Cortex of kidney (tissue), 1 donor: Measurements from ENCODE around the gene MRPL17.
"Not testable (repeated sequence)": the region's sequence is repeated elsewhere in the genome, so short reads cannot be mapped to it uniquely, and the experiment has no call there.

Experiments used
- DNase-seq: peaks from one replicate; lab custom pipeline; 2025; lab: John Stamatoyannopoulos, UW

The MRPL17 gene

DNA sequence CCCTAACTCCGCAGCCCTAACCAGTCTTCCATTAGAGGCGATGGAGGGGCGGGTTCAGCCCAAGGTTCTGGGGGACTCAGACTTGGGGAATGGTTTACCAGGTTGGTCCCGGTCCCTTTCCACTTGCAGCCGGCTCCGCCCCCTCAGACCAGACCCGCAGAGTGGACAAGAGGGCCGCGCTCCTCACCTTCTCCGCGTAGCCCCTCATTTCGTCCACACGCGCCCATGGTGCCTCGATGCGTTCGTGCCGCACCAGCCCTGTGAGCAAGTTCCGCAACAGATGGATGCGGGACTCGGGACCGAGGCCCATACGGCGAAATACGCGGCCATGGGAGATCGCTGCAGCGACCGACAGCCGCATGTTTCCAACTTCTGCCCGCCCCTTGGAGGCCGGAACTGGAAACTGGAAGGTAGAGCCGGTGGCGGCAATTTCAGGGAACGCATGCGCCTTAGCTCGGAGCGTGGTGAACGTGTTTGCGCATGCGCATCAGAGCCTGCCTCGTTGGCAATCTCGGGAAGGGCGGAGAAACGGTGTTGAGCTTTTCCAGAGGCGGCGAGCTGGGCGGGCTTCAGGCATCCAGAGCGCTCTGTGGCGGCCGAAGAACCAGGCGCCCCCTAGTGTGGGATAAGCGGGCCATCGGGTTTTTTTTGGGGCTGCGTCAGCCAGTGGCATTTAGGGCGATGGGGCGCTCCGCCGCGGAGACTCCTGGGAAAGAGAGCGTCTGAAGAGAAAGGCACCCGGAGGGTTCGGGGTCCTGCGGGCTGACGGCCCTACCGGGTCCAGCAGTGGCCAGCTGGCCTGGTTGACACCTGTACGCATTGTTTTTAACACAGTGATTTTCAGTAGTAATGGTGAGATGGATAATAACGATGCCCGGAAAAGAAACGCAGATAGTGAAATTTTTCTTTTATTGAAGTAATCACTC, at the start of gene MRPL17:
TSS of gene MRPL17 (minus strand) at position 405 of the 926 bp plus-strand sequence. CDS start at position 361, 44 bp downstream.
- peak; percentile 43 for DNase-seq

DNA sequence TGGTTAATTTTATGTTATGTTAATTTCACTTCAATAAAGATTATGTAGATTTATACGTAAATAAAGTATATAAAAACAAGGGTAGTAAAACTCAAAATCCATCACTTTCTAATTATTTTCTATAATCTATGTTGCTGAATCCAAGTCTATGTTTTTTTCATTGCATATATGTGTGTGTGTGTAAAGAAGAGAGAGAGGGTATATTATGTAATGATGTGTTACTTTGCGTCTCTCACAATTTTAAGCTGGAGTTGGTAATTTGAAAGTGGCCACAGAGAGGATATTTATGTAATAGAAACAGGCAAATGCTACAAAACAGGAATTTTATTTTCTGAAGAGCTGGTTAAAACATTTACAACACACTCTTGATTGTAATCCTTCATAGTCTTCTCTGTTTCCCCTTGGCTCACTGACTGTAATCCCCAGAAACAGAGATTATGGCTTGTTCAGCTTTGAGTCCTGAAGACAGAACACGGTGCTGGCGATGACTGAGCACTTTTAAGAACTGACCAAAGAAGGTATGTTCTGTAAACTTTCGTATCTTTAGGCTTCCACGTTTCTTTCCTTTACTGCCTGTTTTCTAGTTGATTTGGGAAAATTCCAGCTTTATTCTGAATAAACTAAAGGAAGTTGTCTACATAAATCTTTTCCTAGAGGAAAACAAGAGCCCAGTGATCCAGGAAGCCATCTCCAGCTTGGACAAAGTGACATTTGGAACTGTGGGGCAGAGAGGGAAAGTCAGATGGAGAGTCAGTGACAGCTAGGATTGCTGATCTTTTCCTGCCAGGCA, 45.0 kb upstream of the MRPL17 start:
- no peak for DNase-seq

DNA sequence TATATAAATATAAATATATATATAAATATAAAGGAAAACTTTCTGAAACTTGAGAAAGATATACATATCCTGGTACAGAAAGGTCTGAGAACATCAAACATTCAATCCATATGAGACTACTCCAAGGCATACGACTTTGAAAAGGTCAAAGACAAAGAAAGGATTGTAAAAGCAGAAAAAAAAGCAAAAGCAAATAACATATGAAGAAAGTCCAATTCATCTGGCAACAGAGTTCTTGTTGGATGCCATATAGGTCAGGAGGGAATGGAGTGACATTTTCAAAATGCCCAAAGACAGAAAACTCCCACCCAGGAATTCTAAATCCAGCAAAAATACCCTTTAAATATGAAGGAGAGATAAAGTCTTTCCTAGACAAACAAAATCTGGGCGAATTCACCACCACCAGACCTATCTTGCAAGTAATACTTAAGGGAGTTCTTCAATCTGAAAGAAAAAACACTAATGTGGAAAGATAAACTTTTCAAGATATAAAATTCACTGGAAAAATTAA, 42.3 kb upstream of the MRPL17 start:
- DNase-seq: no peak

DNA sequence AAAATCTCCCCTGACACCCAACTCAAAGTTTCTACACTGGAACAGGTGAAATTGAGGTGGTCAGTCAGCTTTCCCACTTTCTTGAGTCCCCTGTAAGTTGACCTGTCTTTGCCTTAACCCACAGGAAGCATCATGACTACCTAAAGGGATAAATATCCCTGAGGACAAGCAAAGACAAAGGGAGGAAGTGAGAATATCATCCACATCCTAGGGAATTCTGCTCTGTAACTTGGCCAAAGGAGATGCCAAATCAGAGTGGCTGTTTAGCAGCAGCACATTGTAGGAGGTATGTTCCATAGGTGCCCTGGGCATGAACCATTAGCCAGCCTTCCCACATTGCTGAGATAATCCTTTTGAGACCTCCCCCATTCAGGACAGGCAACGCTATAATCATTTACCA, 40.9 kb upstream of the MRPL17 start:
- DNase-seq: no peak

DNA sequence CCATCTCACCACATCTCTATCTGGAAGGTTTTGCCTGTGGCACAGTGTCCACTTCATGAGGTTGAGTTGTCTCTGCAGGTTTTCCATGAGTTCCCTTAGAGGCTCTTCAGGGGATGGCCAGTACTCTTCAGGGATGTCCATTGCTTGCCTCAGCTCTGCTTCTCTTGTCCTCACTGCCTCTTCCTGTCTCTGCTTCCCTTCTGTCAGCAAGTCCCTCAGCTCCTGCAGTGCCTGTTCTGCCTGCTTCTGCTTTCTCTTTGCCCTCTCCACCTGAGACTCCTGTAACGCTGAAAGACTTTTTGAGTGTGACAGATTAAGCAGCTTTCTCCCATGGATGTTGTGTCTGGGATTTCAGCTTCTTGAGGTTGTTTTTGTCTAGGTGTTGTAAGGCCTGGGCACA, 38.2 kb upstream of the MRPL17 start:
- DNase-seq: no peak

DNA sequence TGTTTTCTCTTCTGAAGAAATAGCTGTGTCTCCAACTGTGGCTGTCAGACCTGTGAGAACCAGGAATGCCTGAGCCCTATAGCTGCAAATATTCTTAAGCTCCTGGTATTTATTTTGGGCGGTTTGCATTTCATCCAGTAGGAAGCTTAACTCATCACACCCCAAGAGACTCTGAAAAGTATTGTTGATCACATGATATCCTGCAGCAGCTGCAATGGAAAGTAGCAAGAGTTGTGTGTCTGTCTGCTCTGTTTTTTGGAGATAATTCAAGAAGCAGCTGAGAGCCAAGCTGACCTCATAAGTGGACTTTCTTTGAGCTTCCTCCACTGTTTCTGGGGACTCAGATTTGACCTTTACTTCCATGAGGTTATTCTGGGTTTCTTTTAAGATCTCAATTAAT, 36.4 kb upstream of the MRPL17 start:
- no peak for DNase-seq

DNA sequence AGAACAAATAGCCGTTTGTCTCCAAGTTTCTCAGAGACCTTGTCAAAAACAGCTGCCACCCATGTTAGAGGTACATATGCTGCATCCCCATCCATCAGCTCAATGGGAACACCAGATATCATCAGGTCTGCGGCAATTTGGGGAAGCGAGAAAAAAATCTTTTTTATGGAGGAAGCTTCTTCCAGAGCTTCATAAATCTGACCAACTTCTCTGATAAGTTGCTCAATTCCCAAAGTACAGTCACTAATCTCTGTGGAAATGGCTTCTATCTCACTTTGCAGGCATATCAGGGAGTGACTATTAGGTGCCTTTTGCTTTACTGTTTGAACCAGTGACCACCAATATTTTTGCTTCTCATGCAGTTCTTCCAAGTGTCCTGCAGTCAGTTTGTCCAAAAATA, 34.3 kb upstream of the MRPL17 start:
- no peak for DNase-seq

DNA sequence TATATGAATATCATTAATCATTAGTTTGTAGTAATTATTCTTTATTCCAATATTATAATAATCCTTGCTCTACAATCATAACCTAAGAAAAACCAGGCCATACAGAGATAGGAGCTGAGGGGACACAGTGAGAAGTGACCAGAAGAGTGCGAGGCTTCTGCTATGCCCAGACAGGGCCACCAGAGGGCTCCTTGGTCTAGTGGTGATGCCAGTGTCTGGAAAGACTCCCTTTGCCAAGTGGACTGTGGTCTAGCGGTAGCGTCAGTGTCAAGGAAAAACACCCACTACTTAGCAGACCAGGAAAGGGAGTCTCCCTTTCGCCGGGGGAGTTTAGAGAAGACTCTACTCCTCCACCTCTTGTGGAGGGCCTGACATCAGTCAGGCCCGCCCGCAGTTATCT, 28.4 kb upstream of the MRPL17 start:
- not testable (repeated sequence) for DNase-seq

DNA sequence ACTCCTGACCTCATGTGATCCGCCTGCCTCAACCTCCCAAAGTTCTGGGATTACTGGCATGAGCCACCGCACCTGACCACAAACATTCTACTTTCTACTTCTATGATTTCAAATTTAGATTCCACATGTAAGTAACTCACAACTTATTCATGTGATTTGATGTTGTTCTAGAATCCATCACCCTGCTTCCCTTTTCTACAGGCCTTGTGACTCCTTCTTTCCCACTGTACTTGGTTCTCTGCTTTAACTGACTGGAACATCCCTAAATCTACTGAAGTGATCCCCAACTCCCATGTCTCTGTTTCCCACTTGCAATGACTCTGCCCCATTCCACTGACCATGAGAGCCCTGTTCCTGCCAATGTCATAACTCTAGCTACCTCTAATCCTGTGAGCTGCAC, 25.7 kb upstream of the MRPL17 start:
- no peak for DNase-seq

DNA sequence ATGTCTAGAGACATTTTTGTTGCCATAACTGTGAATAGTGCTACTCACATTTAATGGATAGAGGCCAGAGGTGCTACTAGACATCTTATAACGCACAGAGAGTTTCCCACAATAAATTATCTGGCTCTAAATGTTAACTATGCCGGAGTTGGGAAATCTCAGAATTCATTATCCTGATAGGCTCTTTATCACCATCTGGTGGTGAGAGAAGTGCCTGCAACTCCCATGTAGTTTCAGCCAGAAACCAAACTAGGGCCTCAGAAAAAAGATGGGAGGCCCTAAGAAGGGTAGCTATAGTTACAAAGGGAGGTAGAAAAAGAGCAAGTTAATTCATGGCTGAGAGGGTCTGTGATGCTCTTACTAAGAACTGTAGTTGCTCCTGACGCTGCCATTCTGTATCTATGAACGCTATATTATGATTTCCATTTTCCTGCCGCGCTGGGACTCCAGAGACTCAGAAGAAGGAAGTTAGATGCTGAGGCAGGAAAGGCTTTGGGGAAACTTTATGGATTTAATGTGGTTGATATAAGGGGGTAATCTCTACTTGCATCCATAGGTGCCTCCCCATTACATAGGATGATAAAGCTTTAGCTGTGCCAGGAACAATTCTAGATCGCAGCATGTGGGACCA, 22.9 kb upstream of the MRPL17 start:
- DNase-seq: no peak

DNA sequence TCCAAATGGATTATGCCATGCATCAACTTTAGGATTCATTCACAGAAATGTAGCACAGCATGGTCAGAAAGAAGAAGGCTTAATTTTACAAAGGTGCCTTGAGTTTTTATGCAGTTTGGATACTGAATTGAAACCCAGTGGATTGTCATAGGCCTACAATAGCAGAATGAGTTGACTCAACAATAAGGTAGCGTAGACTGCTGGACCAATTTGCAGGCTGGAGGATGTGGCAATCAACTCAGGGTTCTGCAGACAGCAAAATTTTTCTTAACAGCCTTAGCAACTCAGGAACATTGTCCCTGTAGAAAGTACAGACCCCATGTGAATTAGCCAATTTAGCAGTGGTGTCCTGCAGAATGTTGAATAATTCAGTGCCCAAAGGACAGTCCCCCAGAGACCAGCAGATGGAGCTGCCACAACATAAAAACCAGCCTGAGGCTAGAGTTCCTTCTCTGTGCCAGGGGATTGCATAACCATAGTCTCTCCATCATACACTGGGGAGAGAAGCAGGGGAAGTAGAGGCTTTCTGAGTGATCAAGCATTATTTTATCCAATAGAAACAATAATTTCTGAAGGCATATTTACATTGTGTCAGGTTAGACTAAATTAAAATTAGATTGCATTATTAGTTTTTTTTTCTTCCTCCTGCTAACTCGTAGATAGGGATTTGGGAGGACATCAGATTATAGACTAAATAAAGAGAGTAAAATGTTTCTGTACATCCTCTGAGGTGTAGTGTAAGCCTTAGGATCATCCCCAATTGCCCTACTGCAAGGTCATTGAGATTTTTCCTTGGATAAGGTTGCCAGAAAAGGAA, 20.3 kb upstream of the MRPL17 start:
- no peak for DNase-seq

DNA sequence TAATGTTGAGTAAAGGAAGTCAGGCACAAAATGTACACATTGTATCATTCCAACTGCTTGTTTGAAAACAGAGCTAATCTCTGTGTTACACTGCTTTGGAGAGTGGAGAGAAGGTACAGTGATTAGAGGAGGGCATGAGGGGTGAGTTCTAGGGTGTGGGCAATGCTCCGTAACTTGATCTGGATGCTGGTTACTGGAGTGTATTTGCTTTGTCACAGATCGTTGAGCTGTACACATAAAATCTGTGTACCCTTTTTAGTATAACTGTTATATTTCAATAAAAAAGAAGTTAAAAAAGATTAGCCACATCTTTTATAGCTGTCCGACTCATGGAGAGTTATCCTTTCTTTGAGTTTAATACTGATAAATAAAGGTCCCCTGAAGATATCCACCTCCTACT, 18.8 kb upstream of the MRPL17 start:
- DNase-seq: not testable (repeated sequence)

DNA sequence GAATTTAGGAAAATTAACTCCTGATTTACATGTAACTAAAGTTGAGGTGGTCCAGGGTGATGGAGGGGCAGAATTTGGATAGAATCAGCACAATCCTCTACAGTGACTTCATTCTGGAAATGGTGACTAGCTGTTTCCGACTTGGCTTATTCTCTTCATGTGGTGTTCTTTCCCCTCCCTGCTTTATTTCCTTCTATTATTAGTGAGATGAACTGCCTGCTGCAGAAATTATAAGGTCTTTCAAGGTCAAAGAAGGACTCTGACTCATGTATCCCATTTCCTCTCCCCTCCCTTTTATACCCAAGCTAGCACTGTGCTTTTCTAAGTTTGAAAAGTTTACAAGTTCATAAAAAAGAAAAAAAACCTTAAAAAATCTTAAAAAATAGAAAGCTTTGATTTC, 12.2 kb upstream of the MRPL17 start:
- no peak for DNase-seq

DNA sequence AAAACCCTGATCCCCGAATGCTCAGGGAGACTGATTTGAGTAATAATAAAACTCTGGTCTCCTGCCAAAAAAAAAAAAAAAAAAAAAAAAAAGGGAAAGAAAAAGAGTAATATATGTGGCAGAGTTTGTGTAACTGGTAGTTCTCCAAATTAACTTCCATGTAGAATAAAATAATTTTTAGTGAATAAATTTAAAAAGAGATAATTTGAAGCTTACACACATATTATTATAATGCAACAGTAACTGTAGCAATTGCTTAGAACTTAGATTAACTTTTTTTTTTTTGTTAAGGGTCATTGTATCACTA, 11.0 kb upstream of the MRPL17 start:
- DNase-seq: no peak

DNA sequence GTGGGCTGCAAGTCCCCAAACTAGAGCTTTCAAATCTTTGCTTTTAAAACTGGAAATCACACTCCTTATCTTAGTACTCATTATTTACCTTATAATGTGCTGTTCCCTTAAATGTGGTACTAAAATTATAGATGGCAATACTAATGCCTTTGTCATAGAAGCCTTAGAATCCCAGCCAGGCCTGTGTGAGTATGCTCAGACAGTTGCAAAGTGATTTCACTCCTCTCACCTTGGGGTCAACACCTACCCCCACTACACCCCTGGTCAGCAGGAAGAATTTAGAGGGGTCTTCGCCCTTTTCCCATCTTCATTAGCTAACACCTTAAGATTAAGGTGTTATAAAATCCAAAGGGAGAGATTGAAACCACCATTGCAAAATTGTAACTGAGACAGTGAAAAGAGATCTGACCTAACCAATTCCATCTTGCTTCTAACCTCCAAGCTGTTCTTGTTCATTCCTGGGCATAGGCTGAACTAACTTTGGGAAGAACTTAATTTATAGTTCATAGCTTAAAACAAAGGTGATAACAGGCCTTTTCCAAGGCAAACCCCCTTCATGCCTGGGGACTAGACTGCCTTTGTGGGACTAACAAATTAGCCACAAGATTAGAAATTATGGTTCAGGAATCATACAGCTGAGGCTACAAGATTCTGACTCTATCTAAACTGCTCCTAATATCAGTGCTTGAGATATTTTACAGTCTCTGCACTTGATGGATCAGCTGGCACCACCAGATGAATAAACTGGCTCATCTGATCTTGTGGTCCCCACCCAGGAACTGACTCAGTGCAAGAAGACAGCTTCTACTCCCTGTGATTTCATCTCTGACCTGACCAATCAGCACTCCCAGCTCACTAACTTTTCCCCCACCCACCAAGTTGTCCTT, 10.4 kb upstream of the MRPL17 start:
- no peak for DNase-seq

DNA sequence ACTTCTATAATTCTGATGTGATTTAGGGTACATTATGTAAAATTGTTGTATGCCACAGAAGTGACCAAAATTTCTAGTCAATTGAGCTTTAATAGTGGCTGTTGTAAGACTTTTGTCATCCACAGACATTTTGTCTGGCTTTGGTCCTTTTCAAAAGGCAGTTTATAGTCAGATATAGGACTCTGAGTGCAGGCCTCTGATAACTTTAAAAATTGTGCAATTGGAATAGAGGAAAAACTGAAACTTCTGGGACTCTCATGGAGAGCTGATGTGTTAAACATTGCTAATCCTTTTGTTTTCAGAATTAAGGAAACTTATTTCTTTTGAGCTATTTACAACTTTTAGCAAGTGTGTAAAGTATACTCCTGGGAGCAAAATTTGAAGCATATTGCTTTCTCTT, 9.0 kb upstream of the MRPL17 start:
- no peak for DNase-seq

DNA sequence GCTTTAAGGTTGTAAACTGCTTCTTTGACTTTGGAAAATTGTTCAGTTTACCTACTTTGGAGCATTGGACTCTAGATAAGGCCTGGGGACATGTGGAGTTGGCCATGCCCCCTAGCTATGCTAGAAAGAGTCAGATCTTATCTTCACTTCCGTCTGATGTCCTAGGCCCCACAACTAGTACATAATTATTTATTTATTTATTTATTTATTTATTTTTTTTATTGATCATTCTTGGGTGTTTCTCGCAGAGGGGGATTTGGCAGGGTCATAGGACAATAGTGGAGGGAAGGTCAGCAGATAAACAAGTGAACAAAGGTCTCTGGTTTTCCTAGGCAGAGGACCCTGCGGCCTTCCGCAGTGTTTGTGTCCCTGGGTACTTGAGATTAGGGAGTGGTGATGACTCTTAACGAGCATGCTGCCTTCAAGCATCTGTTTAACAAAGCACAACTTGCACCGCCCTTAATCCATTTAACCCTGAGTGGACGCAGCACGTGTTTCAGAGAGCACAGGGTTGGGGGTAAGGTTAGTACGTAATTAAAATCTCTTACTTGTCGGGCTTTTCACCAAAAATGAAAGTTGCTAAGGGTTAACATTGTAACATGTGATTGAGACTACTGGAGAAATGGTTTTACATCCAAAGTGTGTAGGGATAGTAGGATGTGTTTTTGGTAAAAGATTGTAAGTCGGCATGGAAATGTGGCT, 7.4 kb upstream of the MRPL17 start:
- not testable (repeated sequence) for DNase-seq

DNA sequence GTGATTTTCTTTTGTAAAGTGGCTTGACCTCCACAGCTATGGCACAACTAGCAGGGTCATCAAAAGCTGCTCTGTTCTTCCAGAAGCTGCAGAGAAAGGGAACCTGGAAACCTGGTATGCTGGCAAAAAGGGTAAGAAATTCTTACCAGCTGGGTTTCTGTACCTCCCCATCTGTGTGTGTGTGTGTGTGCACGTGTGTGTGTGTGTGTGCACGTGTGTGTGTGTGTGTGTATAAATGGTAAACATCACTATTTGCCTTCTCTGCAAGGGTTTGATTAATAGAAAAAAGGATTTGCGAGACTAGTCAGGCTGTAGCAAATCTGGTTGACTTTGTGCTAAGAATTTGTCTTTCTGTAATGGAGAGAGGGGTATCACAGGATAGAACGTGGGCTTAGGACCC, 4.7 kb upstream of the MRPL17 start:
- DNase-seq: no peak

DNA sequence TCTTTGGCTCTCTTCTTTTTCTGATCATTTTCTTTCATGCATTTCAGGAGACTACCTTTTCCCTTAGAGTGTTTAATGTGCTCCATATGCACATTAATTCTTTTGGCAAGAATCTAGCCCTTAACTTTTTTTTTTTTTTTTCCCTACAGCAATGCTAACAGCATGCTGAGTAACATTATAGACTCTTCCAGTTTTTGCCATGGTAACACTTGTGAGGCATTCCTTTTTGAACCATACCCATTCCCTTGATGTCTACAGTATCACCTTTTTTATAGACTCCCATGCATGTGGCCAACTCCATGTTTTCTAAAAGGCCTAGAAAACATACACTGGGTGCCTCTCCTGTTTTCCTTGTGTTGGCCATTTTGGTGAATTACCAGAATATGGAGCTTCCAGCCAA, 2.9 kb upstream of the MRPL17 start:
- DNase-seq: no peak

DNA sequence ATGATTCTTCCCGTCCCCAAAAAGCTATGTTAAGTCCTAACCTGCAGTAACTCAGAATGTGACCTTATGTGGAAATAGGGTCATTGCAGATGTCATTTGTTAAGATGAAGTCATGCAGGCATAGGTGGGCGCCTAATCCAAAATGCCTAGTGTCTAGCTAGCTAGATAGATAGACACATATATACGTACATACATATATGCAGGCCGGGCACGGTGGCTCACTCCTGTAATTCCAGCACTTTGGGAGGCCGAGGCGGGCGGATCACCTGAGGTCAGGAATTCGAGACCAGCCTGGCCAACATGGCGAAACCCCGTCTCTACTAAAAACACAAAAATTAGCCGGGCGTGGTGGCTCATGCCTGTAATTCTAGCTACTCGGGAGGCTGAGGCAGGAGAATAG, 928 bp upstream of the MRPL17 start:
- not testable (repeated sequence) for DNase-seq
